GM12878 (cell line): ENCODE measurements around the gene PRRT3. TPM values are rescaled to one million over a fixed set of nuclear protein-coding genes. Genes with fewer than 3 reads are reported as not detected.

Source experiments
- ATAC-seq: fragments of 200-7000 bp; cut with Tn5 transposase; 3 replicates; pipeline ENCODE4 v1.9.1; 2020; ENCODE audit warnings: mild to moderate bottlenecking, moderate library complexity
- BruUV-seq: library from RNA; stranded (reverse); fragments of 400-500 nt; replicated peaks from 2 replicates; lab custom pipeline; 2021; lab: Mats Ljungman, UMichigan
- CTCF ChIA-PET: fragments of 300-600 bp; sonication (Branson Sonifier 250); formaldehyde crosslinking; extraction: SDS; loops from one replicate; lab custom pipeline; 2021; ENCODE audit warnings: inconsistent platforms; lab: Yijun Ruan, JAX
- POLR2A ChIA-PET: fragments of 350-600 bp; formaldehyde crosslinking; extraction: SDS; loops from one replicate; lab custom pipeline; 2021; ENCODE audit warnings: inconsistent platforms; lab: Charles Lee
- RAD21 ChIA-PET: fragments of 300-600 bp; sonication (Branson Sonifier 250); formaldehyde crosslinking; loops from one replicate; lab custom pipeline; 2023; ENCODE audit warnings: antibody characterized with exemption; ENCODE audit not compliant: unreplicated experiment; lab: Charles Lee
- SMC1A ChIA-PET: fragments of 300-600 bp; sonication (Branson Sonifier 250); formaldehyde crosslinking; loops from one replicate; lab custom pipeline; 2023; ENCODE audit not compliant: unreplicated experiment, uncharacterized antibody; lab: Charles Lee
- DNase-seq: peaks from one replicate; pipeline ENCODE4 v3.0.0-alpha.2; 2011; ENCODE audit warnings: low read depth, low spot score
- FAIRE-seq: peaks from 3 replicates; lab custom pipeline; 2011; peaks lifted over from hg19 to GRCh38; lab: Jason Lieb, UNC
- H2AFZ ChIP-seq: 2 replicates; pipeline ENCODE4 v1.6.0; 2011; ENCODE audit warnings: low read depth, low read length, control low read depth; ENCODE audit not compliant: control insufficient read depth
- H3K27ac ChIP-seq: 2 replicates; pipeline ENCODE4 v1.5.1; 2011; ENCODE audit warnings: control low read depth; ENCODE audit not compliant: control insufficient read depth, insufficient read depth
- H3K27me3 ChIP-seq, 2 experiments: replicated peaks in 1 of 2; 2 replicates each; pipeline versions ENCODE4 v1.6.0 to v1.6.1; 2011; ENCODE audit warnings: low read length in 1 of 2; ENCODE audit not compliant: control insufficient read depth in 2 of 2, insufficient read depth in 2 of 2
- H3K36me3 ChIP-seq, 2 experiments: 2 replicates each; pipeline ENCODE4 v1.5.1; 2011; ENCODE audit warnings: low read length in 1 of 2; ENCODE audit not compliant: control insufficient read depth in 2 of 2, insufficient read depth in 2 of 2
- H3K4me1 ChIP-seq: 2 replicates; pipeline ENCODE4 v1.6.1; 2011; ENCODE audit warnings: mild to moderate bottlenecking, low read length, moderate library complexity, mixed read lengths; ENCODE audit not compliant: control insufficient read depth, insufficient read depth
- H3K4me2 ChIP-seq: 2 replicates; pipeline ENCODE4 v1.6.0; 2011; ENCODE audit warnings: control low read depth; ENCODE audit not compliant: control insufficient read depth, insufficient read depth
- H3K4me3 ChIP-seq: fragments of 200-600 bp; sonication (generic); 2 replicates; pipeline ENCODE4 v1.5.1; 2016
- H3K79me2 ChIP-seq: 2 replicates; pipeline ENCODE4 v1.6.0; 2011; ENCODE audit warnings: low read length; ENCODE audit not compliant: control insufficient read depth, insufficient read depth
- H3K9ac ChIP-seq: 2 replicates; pipeline ENCODE4 v1.8.0; 2011; ENCODE audit warnings: low read length, control low read depth, mixed read lengths; ENCODE audit not compliant: control insufficient read depth, insufficient read depth
- H3K9me3 ChIP-seq: replicated peaks from 3 replicates; pipeline ENCODE4 v1.5.1; 2011; ENCODE audit warnings: mild to moderate bottlenecking, low read length; ENCODE audit not compliant: control insufficient read depth, insufficient read depth
- H4K20me1 ChIP-seq: 2 replicates; pipeline ENCODE4 v1.6.0; 2011; ENCODE audit not compliant: control insufficient read depth, insufficient read depth
- ATF7 ChIP-seq: fragments of 450-650 bp; IDR thresholded peaks from 2 replicates; pipeline ENCODE4 v1.6.1; 2016; ENCODE audit warnings: low read depth, mild to moderate bottlenecking
- BMI1 ChIP-seq: fragments of 450-650 bp; IDR thresholded peaks from 2 replicates; pipeline ENCODE4 v1.6.1; 2016; ENCODE audit warnings: mild to moderate bottlenecking, moderate library complexity, borderline replicate concordance
- EED ChIP-seq: sonication (generic); IDR thresholded peaks from 2 replicates; pipeline ENCODE4 v1.6.1; 2016; ENCODE audit warnings: antibody characterized with exemption, low read depth
- GABPA ChIP-seq: IDR thresholded peaks from 2 replicates; pipeline ENCODE4 v1.6.1; 2014; ENCODE audit warnings: antibody characterized with exemption, low read depth, mild to moderate bottlenecking, inconsistent platforms
- MEF2A ChIP-seq: IDR thresholded peaks from 2 replicates; pipeline ENCODE4 v1.6.1; 2011; ENCODE audit warnings: low read depth, mild to moderate bottlenecking, low read length, moderate library complexity; ENCODE audit not compliant: insufficient read depth
- NKRF ChIP-seq: fragments of 450-650 bp; conservative IDR thresholded peaks from 2 replicates; pipeline ENCODE4 v1.6.1; 2017; ENCODE audit warnings: mild to moderate bottlenecking, moderate library complexity
- PBX3 ChIP-seq: IDR thresholded peaks from 2 replicates; pipeline ENCODE4 v1.6.1; 2011; ENCODE audit warnings: mild to moderate bottlenecking, low read depth, low read length, moderate library complexity; ENCODE audit not compliant: insufficient replicate concordance
- POLR2A ChIP-seq: IDR thresholded peaks from 2 replicates; pipeline ENCODE4 v1.6.1; 2011; ENCODE audit warnings: low read depth, mild to moderate bottlenecking, low read length
- RELB ChIP-seq: fragments of 450-650 bp; IDR thresholded peaks from 2 replicates; pipeline ENCODE4 v1.6.1; 2017; ENCODE audit warnings: low read depth, mild to moderate bottlenecking, moderate library complexity
- RUNX3 ChIP-seq: IDR thresholded peaks from 2 replicates; pipeline ENCODE4 v1.6.1; 2012; ENCODE audit warnings: low read length, inconsistent platforms
- WGBS: methylation state at CpG from one replicate; pipeline ENCODE4 v1.1.6; 2016; ENCODE audit warnings: low lambda C conversion rate; ENCODE audit not compliant: insufficient replicate concordance, insufficient coverage; ENCODE audit errors: missing lambda C conversion rate; 5-methylcytosine and 5-hydroxymethylcytosine counted together
- in situ Hi-C: fragments of 300-500 bp; cut with MboI; formaldehyde crosslinking; loops from 9 replicates; pipeline ENCODE4 v1.14.3; 2018; ENCODE audit warnings: mixed read lengths
- intact Hi-C: fragments of 100-400 bp; cut with micrococcal nuclease; formaldehyde crosslinking; loops from one replicate; pipeline ENCODE4 v1.14.2; 2022; ENCODE audit not compliant: unreplicated experiment
- polyA plus RNA-seq, 11 experiments: library from polyadenylated mRNA; depleted of rRNA in 4 of 11; unstranded in 6 of 11; stranded (reverse) in 5 of 11; fragments of >200 nt; fragmentation: Nextera tagmentation in 4 of 11; fragmentation: Illumina TruSeq in 1 of 11; extraction: Ambion mirVana in 4 of 11; extraction: Trizol in 1 of 11; gene quantifications; 1 replicate in 1 of 11; 2 replicates in 10 of 11; pipeline versions ENCODE4 v1.2.1 to v1.2.3, GENCODE V29; 2011 to 2016; ENCODE audit warnings: inconsistent platforms in 2 of 11, missing spikeins in 2 of 11, low read depth in 1 of 11
- total RNA-seq, 4 experiments: library from RNA; depleted of rRNA in 3 of 4; stranded (reverse); fragments of >200 nt in 3 of 4; fragmentation: Illumina TruSeq in 1 of 4; extraction: Trizol in 1 of 4; gene quantifications; 2 replicates each; pipeline versions ENCODE4 v1.2.1 to v1.2.3, GENCODE V29; 2013 to 2021

PRRT3 gene
- total and polyA plus RNA-seq, 10 of the 15 experiments (the other 5 are each of a cell fraction or from before 2014, with no cell fraction given): 0.53 to 18.0 (median 7.1) TPM

GRCh38 chr3:9942934-9943690 lies 9.1 kb downstream of the PRRT3 start:
- no peak overlapping the region for H3K27ac ChIP-seq
- H4K20me1 ChIP-seq: no peaks in the 10 kb centered on the region
- intact Hi-C loops: no loop called here
- no peaks in the 10 kb centered on the region for H3K27me3 ChIP-seq
- ATAC-seq (no peak; the same call in 2 of the 3 replicates), FAIRE-seq (no peak), DNase-seq (no peak)
- H3K4me1 ChIP-seq: no peaks in the 10 kb centered on the region
- H3K4me2 ChIP-seq: no peak overlapping the region
- in situ Hi-C loops: no loop called here
- ChIA-PET POLR2A (interaction anchor here (1.4 kb wide), 2 partner anchors 8 to 11 kb away, joined by 4 to 5 read pairs; no protein-coding TSS in a partner anchor), CTCF (interaction anchor here (2.2 kb wide), 1 partner anchor 11 kb away, joined by 6 read pairs; no protein-coding TSS in a partner anchor), RAD21 (interaction anchor here (1.4 kb wide), 1 partner anchor 10 kb away, joined by 7 read pairs; the partner anchor contains the start of gene CRELD1), SMC1A (no interaction called here)
- peak; percentile 46; the same call in 1 of the 2 replicates for TF ChIP-seq POLR2A
- TF ChIP-seq RELB: no peak
- BruUV-seq: no TSS peak
- H3K36me3 ChIP-seq: peaks cover 0 to 4% of the 10 kb centered on the region in 2 experiments; a peak in 3 of 4 replicates
- H3K9me3 ChIP-seq: no peaks in the 10 kb centered on the region
- over 99% methylated on average over 8 of the region's 11 CpGs for WGBS
- no peaks in the 10 kb centered on the region for H3K79me2 ChIP-seq
- no peak overlapping the region for H2AFZ ChIP-seq
- no peak overlapping the region for H3K9ac ChIP-seq
- H3K4me3 ChIP-seq: no peak overlapping the region

GRCh38 chr3:9942164-9942563 lies 10.0 kb downstream of the PRRT3 start:
- ChIA-PET SMC1A (no interaction called here), POLR2A (interaction anchor here (0.6 to 1.4 kb wide), 3 partner anchors 9 to 230 kb away, joined by 3 to 5 read pairs (median 4); no protein-coding TSS in a partner anchor), RAD21 (interaction anchor here (1.4 kb wide), 1 partner anchor 9 kb away, joined by 7 read pairs; the partner anchor contains the start of gene CRELD1), CTCF (interaction anchor here (2.2 kb wide), 1 partner anchor 10 kb away, joined by 6 read pairs; no protein-coding TSS in a partner anchor)
- Histone ChIP-seq H3K9ac (no peak overlapping the region), H3K36me3 (peaks cover 0 to 5% of the 10 kb centered on the region in 2 experiments; a peak in 3 of 4 replicates), H3K4me3 (no peak overlapping the region), H3K4me2 (no peak overlapping the region), H3K27ac (no peak overlapping the region), H2AFZ (no peak overlapping the region), H3K79me2 (no peaks in the 10 kb centered on the region), H3K9me3 (no peaks in the 10 kb centered on the region), H3K4me1 (no peaks in the 10 kb centered on the region), H4K20me1 (no peaks in the 10 kb centered on the region), H3K27me3 (no peaks in the 10 kb centered on the region)
- WGBS: 67% methylated on average over 4 of the region's 4 CpGs
- in situ Hi-C loops (no loop called here), intact Hi-C loops (no loop called here)
- FAIRE-seq (no peak), DNase-seq (no peak), ATAC-seq (no peak)
- no TSS peak for BruUV-seq
- TF ChIP-seq NKRF (no peak), EED (no peak), BMI1 (no peak), POLR2A (no peak), MEF2A (no peak), ATF7 (no peak), GABPA (no peak), PBX3 (no peak), RUNX3 (no peak)
